Neural crest cell (in vitro differentiated cells): ENCODE results near the gene RNF222. TPM values are rescaled to one million over a fixed set of nuclear protein-coding genes. Genes with fewer than 3 reads are reported as not detected.

ENCODE experiments used
- DNase-seq: peaks from one replicate; pipeline ENCODE4 v3.0.0; 2021; ENCODE audit warnings: low read depth, mixed read lengths, low spot score
- H3K27ac Mint-ChIP-seq: one replicate; pipeline ENCODE4 v1.8.0; 2021; ENCODE audit warnings: mild to moderate bottlenecking, mixed read lengths; ENCODE audit not compliant: unreplicated experiment
- H3K27me3 Mint-ChIP-seq: 2 replicates; pipeline ENCODE4 v1.8.0; 2021; ENCODE audit warnings: low read depth, mild to moderate bottlenecking, mixed read lengths
- H3K36me3 Mint-ChIP-seq: 2 replicates; pipeline ENCODE4 v1.8.0; 2021; ENCODE audit warnings: low read depth, mild to moderate bottlenecking, mixed read lengths
- H3K4me1 Mint-ChIP-seq: 2 replicates; pipeline ENCODE4 v1.8.0; 2021; ENCODE audit warnings: mixed read lengths
- H3K4me3 Mint-ChIP-seq: one replicate; pipeline ENCODE4 v1.8.0; 2021; ENCODE audit warnings: mild to moderate bottlenecking, mixed read lengths
- H3K9me3 Mint-ChIP-seq: 2 replicates; pipeline ENCODE4 v1.8.0; 2021; ENCODE audit warnings: mixed read lengths
- CTCF ChIP-seq: fragments of 200-600 bp; sonication (generic); conservative IDR thresholded peaks from 2 replicates; pipeline ENCODE4 v1.5.0; 2021; ENCODE audit warnings: antibody characterized with exemption, mild to moderate bottlenecking
- total RNA-seq: library from RNA; stranded (reverse); gene quantifications from 2 replicates; pipeline ENCODE4 v1.2.1, GENCODE V29; 2021

RNF222 gene
- total RNA-seq, 1 donor from 2014 or later = not detected

- peaks cover 41% of the 10 kb centered on the region for H3K27me3 Mint-ChIP-seq
- H3K27ac Mint-ChIP-seq = no peak overlapping the region
- no peak overlapping the region for H3K4me3 Mint-ChIP-seq
- no peaks in the 10 kb centered on the region for H3K9me3 Mint-ChIP-seq
- H3K36me3 Mint-ChIP-seq = no peaks in the 10 kb centered on the region
- DNase-seq = no peak
- TF ChIP-seq CTCF = no peak
- H3K4me1 Mint-ChIP-seq = no peaks in the 10 kb centered on the region
Measured at GRCh38 chr17:8392674-8393469, 4.8 kb downstream of the RNF222 start.

- DNase-seq = no peak
- Mint-ChIP-seq H3K4me1 (no peaks in the 10 kb centered on the region), H3K27ac (no peak overlapping the region)
Measured at GRCh38 chr17:8392274-8392673, 5.4 kb downstream of the RNF222 start.

GRCh38 chr17:8391711-8392110, 5.9 kb downstream of the RNF222 start:
- no peaks in the 10 kb centered on the region for H3K36me3 Mint-ChIP-seq
- H3K27ac Mint-ChIP-seq = no peak overlapping the region
- DNase-seq = no peak
- H3K4me1 Mint-ChIP-seq = peaks cover 1% of the 10 kb centered on the region
- peaks cover 31% of the 10 kb centered on the region for H3K27me3 Mint-ChIP-seq
- no peaks in the 10 kb centered on the region for H3K9me3 Mint-ChIP-seq
- H3K4me3 Mint-ChIP-seq = no peak overlapping the region
- TF ChIP-seq CTCF = no peak

More at GRCh38 chr17:8392274-8392673, 5.4 kb downstream of the RNF222 start:
- H3K27me3 Mint-ChIP-seq = peaks cover 36% of the 10 kb centered on the region
- no peak for TF ChIP-seq CTCF
- H3K9me3 Mint-ChIP-seq = no peaks in the 10 kb centered on the region
- no peaks in the 10 kb centered on the region for H3K36me3 Mint-ChIP-seq
- no peak overlapping the region for H3K4me3 Mint-ChIP-seq

- H3K4me3 Mint-ChIP-seq = no peak overlapping the region
- DNase-seq = no peak
- H3K4me1 Mint-ChIP-seq = peaks cover 15% of the 10 kb centered on the region
- TF ChIP-seq CTCF = no peak
- peaks cover under 1% of the 10 kb centered on the region for H3K36me3 Mint-ChIP-seq
- H3K9me3 Mint-ChIP-seq = no peaks in the 10 kb centered on the region
- H3K27me3 Mint-ChIP-seq = no peaks in the 10 kb centered on the region
- H3K27ac Mint-ChIP-seq = no peak overlapping the region
Measured at GRCh38 chr17:8387914-8388651, 9.5 kb downstream of the RNF222 start.

GRCh38 chr17:8386841-8387240, 10.8 kb downstream of the RNF222 start:
- Mint-ChIP-seq H3K4me3 (peak overlapping the region; percentile 71), H3K4me1 (peaks cover 26% of the 10 kb centered on the region), H3K27ac (no peak overlapping the region), H3K9me3 (no peaks in the 10 kb centered on the region), H3K36me3 (peaks cover 7% of the 10 kb centered on the region), H3K27me3 (no peaks in the 10 kb centered on the region)
- no peak for DNase-seq
- TF ChIP-seq CTCF = no peak
